Trophoblast cell (in vitro differentiated cells and primary cell): ENCODE results near the gene RHOBTB3.
"Not testable (repeated sequence)": the region's sequence is repeated elsewhere in the genome, so short reads cannot be mapped to it uniquely, and the experiment has no call there.

ENCODE experiments used
- DNase-seq, 2 donors: peaks; one replicate each; pipeline ENCODE4 v3.0.0-alpha.2; 2016
- H2AFZ ChIP-seq: 2 replicates; pipeline ENCODE4 v1.6.1; 2013; ENCODE audit warnings: low read length, moderate library complexity, mild to moderate bottlenecking; ENCODE audit not compliant: insufficient read depth, poor library complexity
- H2AK5ac ChIP-seq: 2 replicates; pipeline ENCODE4 v1.6.1; 2013; ENCODE audit warnings: mild to moderate bottlenecking, low read length
- H2BK120ac ChIP-seq: 2 replicates; pipeline ENCODE4 v1.6.1; 2013; ENCODE audit warnings: low read length, mild to moderate bottlenecking, moderate library complexity; ENCODE audit not compliant: insufficient read depth, poor library complexity
- H2BK12ac ChIP-seq: 2 replicates; pipeline ENCODE4 v1.6.1; 2013; ENCODE audit warnings: mild to moderate bottlenecking, low read length, moderate library complexity
- H2BK5ac ChIP-seq: 2 replicates; pipeline ENCODE4 v1.6.1; 2013; ENCODE audit warnings: low read length, low read depth, moderate library complexity, mild to moderate bottlenecking; ENCODE audit not compliant: poor library complexity
- H3K14ac ChIP-seq: 2 replicates; pipeline ENCODE4 v1.6.1; 2013; ENCODE audit warnings: mild to moderate bottlenecking, low read length
- H3K18ac ChIP-seq: 2 replicates; pipeline ENCODE4 v1.6.1; 2013; ENCODE audit warnings: mild to moderate bottlenecking, low read length
- H3K23ac ChIP-seq: 2 replicates; pipeline ENCODE4 v1.6.1; 2013; ENCODE audit warnings: low read length
- H3K27ac ChIP-seq: 2 replicates; pipeline ENCODE4 v1.5.1; 2013; ENCODE audit warnings: low read depth, mild to moderate bottlenecking, inconsistent platforms, low read length, moderate library complexity
- H3K27me3 ChIP-seq: 2 replicates; pipeline ENCODE4 v1.6.1; 2013; ENCODE audit warnings: inconsistent platforms, mild to moderate bottlenecking, low read length, moderate library complexity; ENCODE audit not compliant: insufficient read depth
- H3K36me3 ChIP-seq, 2 experiments: 1 replicate in 1 of 2; 2 replicates in 1 of 2; pipeline ENCODE4 v1.6.1; 2013; ENCODE audit warnings: low read length in 2 of 2, mild to moderate bottlenecking in 2 of 2, moderate library complexity in 1 of 2; ENCODE audit not compliant: insufficient read depth in 2 of 2, control insufficient read depth in 1 of 2
- H3K4ac ChIP-seq: 2 replicates; pipeline ENCODE4 v1.6.1; 2013; ENCODE audit warnings: low read depth, mild to moderate bottlenecking, low read length, moderate library complexity
- H3K4me1 ChIP-seq, 2 experiments: 1 replicate in 1 of 2; 2 replicates in 1 of 2; pipeline ENCODE4 v1.6.1; 2013; ENCODE audit warnings: low read length in 2 of 2, mild to moderate bottlenecking in 2 of 2, moderate library complexity in 1 of 2; ENCODE audit not compliant: insufficient read depth in 2 of 2, control insufficient read depth in 1 of 2
- H3K4me2 ChIP-seq: 2 replicates; pipeline ENCODE4 v1.6.1; 2013; ENCODE audit warnings: inconsistent platforms, mild to moderate bottlenecking, low read length, moderate library complexity
- H3K4me3 ChIP-seq: 2 replicates; pipeline ENCODE4 v1.5.1; 2013; ENCODE audit warnings: mild to moderate bottlenecking, low read depth, low read length, inconsistent platforms
- H3K79me1 ChIP-seq: one replicate; pipeline ENCODE4 v1.6.1; 2013; ENCODE audit warnings: low read length
- H3K79me2 ChIP-seq: 2 replicates; pipeline ENCODE4 v1.6.1; 2013; ENCODE audit warnings: low read length, mild to moderate bottlenecking; ENCODE audit not compliant: control insufficient read depth, insufficient read depth, poor library complexity
- H3K9ac ChIP-seq: 2 replicates; pipeline ENCODE4 v1.6.1; 2013; ENCODE audit warnings: mild to moderate bottlenecking, low read length
- H3K9me3 ChIP-seq: 2 replicates; pipeline ENCODE4 v1.6.1; 2013; ENCODE audit warnings: low read depth, mild to moderate bottlenecking, control low read depth, inconsistent platforms, low read length; ENCODE audit not compliant: insufficient read depth
- H4K12ac ChIP-seq: 2 replicates; pipeline ENCODE4 v1.6.1; 2013; ENCODE audit warnings: low read depth, mild to moderate bottlenecking, low read length, moderate library complexity
- H4K8ac ChIP-seq: 2 replicates; pipeline ENCODE4 v1.6.1; 2013; ENCODE audit warnings: low read depth, mild to moderate bottlenecking, low read length, moderate library complexity
- H4K91ac ChIP-seq: one replicate; pipeline ENCODE4 v1.6.1; 2013; ENCODE audit warnings: low read depth, mild to moderate bottlenecking, low read length, moderate library complexity
- WGBS: extraction: QIAGEN DNeasy Blood & Tissue Kit; methylation state at CpG from one replicate; pipeline ENCODE4 v1.1.7; 2013; ENCODE audit warnings: missing lambda C conversion rate; ENCODE audit not compliant: insufficient read length, insufficient coverage; ENCODE audit errors: extremely low coverage; 5-methylcytosine and 5-hydroxymethylcytosine counted together

The RHOBTB3 gene

GRCh38 chr5:95809414-95809960, 78.4 kb downstream of the RHOBTB3 start:
- H3K14ac ChIP-seq = no peak overlapping the region
- H3K27ac ChIP-seq = no peak overlapping the region
- H3K4me2 ChIP-seq = no peak overlapping the region
- H3K79me1 ChIP-seq = peaks cover 7% of the 10 kb centered on the region
- H4K91ac ChIP-seq = peak overlapping the region; percentile 32
- peaks cover 1% of the 10 kb centered on the region for H3K79me2 ChIP-seq
- H2BK12ac ChIP-seq = peak overlapping the region; percentile 3
- no peak for DNase-seq
- H2AFZ ChIP-seq = no peak overlapping the region
- peaks cover 18 to 19% of the 10 kb centered on the region in 2 experiments for H3K4me1 ChIP-seq
- H3K36me3 ChIP-seq = peaks cover 0 to 4% of the 10 kb centered on the region in 2 experiments
- no peak overlapping the region for H2BK120ac ChIP-seq
- H3K4me3 ChIP-seq = no peak overlapping the region
- H4K12ac ChIP-seq = no peak overlapping the region
- H3K4ac ChIP-seq = no peak overlapping the region
- no peaks in the 10 kb centered on the region for H3K9me3 ChIP-seq
- H2BK5ac ChIP-seq = no peak overlapping the region
- no peaks in the 10 kb centered on the region for H3K27me3 ChIP-seq
- WGBS = no CpG with 5 or more reads among the region's 2 CpGs
- H3K18ac ChIP-seq = no peak overlapping the region
- H2AK5ac ChIP-seq = no peak overlapping the region
- no peak overlapping the region for H4K8ac ChIP-seq
- no peak overlapping the region for H3K9ac ChIP-seq
- no peak overlapping the region for H3K23ac ChIP-seq

GRCh38 chr5:95810305-95811125, 79.4 kb downstream of the RHOBTB3 start:
- H3K9me3 ChIP-seq = no peaks in the 10 kb centered on the region
- no peaks in the 10 kb centered on the region for H3K27me3 ChIP-seq
- no peak overlapping the region for H4K8ac ChIP-seq
- H3K4ac ChIP-seq = no peak overlapping the region
- H3K79me1 ChIP-seq = peaks cover 7% of the 10 kb centered on the region
- H2BK12ac ChIP-seq = peak overlapping the region; percentile 3
- H3K36me3 ChIP-seq = peaks cover 1 to 8% of the 10 kb centered on the region in 2 experiments
- peaks cover 1% of the 10 kb centered on the region for H3K79me2 ChIP-seq
- H3K18ac ChIP-seq = no peak overlapping the region
- H3K4me1 ChIP-seq = peaks cover 18 to 19% of the 10 kb centered on the region in 2 experiments
- peak overlapping the region; percentile 36 for H3K27ac ChIP-seq
- H3K4me3 ChIP-seq = no peak overlapping the region
- H2BK120ac ChIP-seq = peak overlapping the region; percentile 25
- H2AFZ ChIP-seq = no peak overlapping the region
- H3K9ac ChIP-seq = no peak overlapping the region
- peak overlapping the region; percentile 83 for H4K91ac ChIP-seq
- no peak overlapping the region for H4K12ac ChIP-seq
- no CpG with 5 or more reads among the region's 5 CpGs for WGBS
- no peak overlapping the region for H3K4me2 ChIP-seq
- H3K14ac ChIP-seq = no peak overlapping the region
- no peak for DNase-seq
- peak overlapping the region; percentile 21 for H2BK5ac ChIP-seq
- H2AK5ac ChIP-seq = no peak overlapping the region
- no peak overlapping the region for H3K23ac ChIP-seq

GRCh38 chr5:95811126-95811423, 79.9 kb downstream of the RHOBTB3 start:
- WGBS = no CpG with 5 or more reads among the region's 6 CpGs
- H3K4me1 ChIP-seq = peaks cover 18 to 19% of the 10 kb centered on the region in 2 experiments
- not testable (repeated sequence) for H3K27me3 ChIP-seq, H2AK5ac ChIP-seq, H3K14ac ChIP-seq, H2BK12ac ChIP-seq, H2AFZ ChIP-seq, H3K23ac ChIP-seq, H3K4me3 ChIP-seq, H3K9me3 ChIP-seq, H3K27ac ChIP-seq, H4K12ac ChIP-seq, H3K9ac ChIP-seq, H4K8ac ChIP-seq, H3K79me1 ChIP-seq, H3K4ac ChIP-seq, H3K4me2 ChIP-seq, H4K91ac ChIP-seq, H2BK120ac ChIP-seq, DNase-seq, H3K18ac ChIP-seq, H3K79me2 ChIP-seq, H2BK5ac ChIP-seq
- H3K36me3 ChIP-seq = peaks cover 2 to 11% of the 10 kb centered on the region in 2 experiments

GRCh38 chr5:95811461-95812073, 80.4 kb downstream of the RHOBTB3 start:
- Histone ChIP-seq H3K14ac (peak overlapping the region; percentile 48), H4K91ac (peak overlapping the region; percentile 55), H3K4me1 (peaks cover 18 to 19% of the 10 kb centered on the region in 2 experiments), H3K36me3 (peaks cover 4 to 14% of the 10 kb centered on the region in 2 experiments), H2BK5ac (peak overlapping the region; percentile 58), H3K27ac (peak overlapping the region; percentile 67), H2BK12ac (peak overlapping the region; percentile 8)
- H3K4me2 ChIP-seq, H4K12ac ChIP-seq, H3K79me2 ChIP-seq, H3K27me3 ChIP-seq, H3K79me1 ChIP-seq, H2AK5ac ChIP-seq, H4K8ac ChIP-seq, H3K4me3 ChIP-seq, H3K4ac ChIP-seq, H3K9ac ChIP-seq, H3K23ac ChIP-seq, H3K9me3 ChIP-seq, H2BK120ac ChIP-seq, H3K18ac ChIP-seq, H2AFZ ChIP-seq: not testable (repeated sequence)
- DNase-seq = peak in 1 of 2 donors; percentile 59
- WGBS = no CpG with 5 or more reads among the region's 13 CpGs
